Measurements from ENCODE around the gene EPAS1.

GRCh38 chr2:46385786-46386577 lies 88.8 kb downstream of the EPAS1 start:
- TF ChIP-seq CTCF (IDR thresholded peaks at IDR 0.05; ENCODE audit: insufficient read depth, low read length) (no peak), POLR2AphosphoS5 (IDR thresholded peaks at IDR 0.05; ENCODE audit: low read depth) (no peak), REST (IDR thresholded peaks at IDR 0.05; ENCODE audit: insufficient replicate concordance, low read depth) (no peak)

Measured in HL-60 (cell line).